ENCODE data around the gene GNG4.
"Not testable (repeated sequence)": the region's sequence is repeated elsewhere in the genome, so short reads cannot be mapped to it uniquely, and the experiment has no call there.

DNA sequence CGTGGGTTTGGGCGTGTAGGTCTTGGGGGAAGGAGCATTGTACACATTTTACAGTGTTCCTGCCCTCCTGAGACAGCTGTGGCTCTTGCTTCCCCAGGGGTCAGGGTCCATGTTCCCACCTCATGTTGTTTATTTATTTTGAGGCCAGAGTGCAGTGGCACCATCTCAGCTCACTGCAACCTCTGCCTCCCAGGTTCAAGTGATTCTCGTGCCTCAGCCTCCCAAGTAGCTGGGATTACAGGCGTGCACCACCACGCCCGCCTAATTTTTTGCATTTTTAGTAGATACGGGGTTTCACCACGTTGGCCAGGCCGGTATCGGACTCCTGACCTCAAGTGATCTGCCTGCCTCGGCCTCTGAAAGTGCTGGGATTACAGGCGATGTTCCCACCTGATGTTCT, 2.0 kb downstream of the GNG4 start:
- TF ChIP-seq, protein P1, sequence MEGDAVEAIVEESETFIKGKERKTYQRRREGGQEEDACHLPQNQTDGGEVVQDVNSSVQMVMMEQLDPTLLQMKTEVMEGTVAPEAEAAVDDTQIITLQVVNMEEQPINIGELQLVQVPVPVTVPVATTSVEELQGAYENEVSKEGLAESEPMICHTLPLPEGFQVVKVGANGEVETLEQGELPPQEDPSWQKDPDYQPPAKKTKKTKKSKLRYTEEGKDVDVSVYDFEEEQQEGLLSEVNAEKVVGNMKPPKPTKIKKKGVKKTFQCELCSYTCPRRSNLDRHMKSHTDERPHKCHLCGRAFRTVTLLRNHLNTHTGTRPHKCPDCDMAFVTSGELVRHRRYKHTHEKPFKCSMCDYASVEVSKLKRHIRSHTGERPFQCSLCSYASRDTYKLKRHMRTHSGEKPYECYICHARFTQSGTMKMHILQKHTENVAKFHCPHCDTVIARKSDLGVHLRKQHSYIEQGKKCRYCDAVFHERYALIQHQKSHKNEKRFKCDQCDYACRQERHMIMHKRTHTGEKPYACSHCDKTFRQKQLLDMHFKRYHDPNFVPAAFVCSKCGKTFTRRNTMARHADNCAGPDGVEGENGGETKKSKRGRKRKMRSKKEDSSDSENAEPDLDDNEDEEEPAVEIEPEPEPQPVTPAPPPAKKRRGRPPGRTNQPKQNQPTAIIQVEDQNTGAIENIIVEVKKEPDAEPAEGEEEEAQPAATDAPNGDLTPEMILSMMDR (conservative IDR thresholded peaks at IDR 0.05 in 1 of 2, IDR thresholded peaks at IDR 0.05 in 1 of 2; ENCODE audit: low read depth in 1 of 2, low read length in 2 of 2): not testable (repeated sequence)
- not testable (repeated sequence) for TF ChIP-seq EZH2 (IDR thresholded peaks at IDR 0.05; ENCODE audit: low read length, missing control alignments)
